HCT116 (cell line): ENCODE data around the gene ANXA3. TPM values are rescaled to one million over a fixed set of nuclear protein-coding genes. Genes with fewer than 3 reads are reported as not detected.
A peak's percentile ranks its signal among the peaks of the same experiment; 100 is the strongest.

Experiments used
- ATAC-seq: fragments of 200-7000 bp; cut with Tn5 transposase; 2 replicates; pipeline ENCODE4 v1.9.1; 2020; ENCODE audit warnings: mild to moderate bottlenecking, moderate library complexity
- BruUV-seq: library from RNA; stranded (reverse); fragments of 400-500 nt; replicated peaks from 2 replicates; lab custom pipeline; 2021; lab: Mats Ljungman, UMichigan
- CTCF ChIA-PET: fragments of 300-600 bp; sonication (Branson Sonifier 250); formaldehyde crosslinking; loops from one replicate; lab custom pipeline; 2021; ENCODE audit warnings: antibody characterized with exemption; lab: Charles Lee
- POLR2A ChIA-PET: fragments of 300-600, 350-600 bp; sonication (Branson Sonifier 250); formaldehyde crosslinking; loops from one replicate; lab custom pipeline; 2021; ENCODE audit warnings: antibody characterized with exemption; lab: Charles Lee
- RAD21 ChIA-PET, 2 experiments: fragments of 300-600 bp; sonication (Branson Sonifier 250); formaldehyde crosslinking; loops; one replicate each; lab custom pipeline; 2023; ENCODE audit warnings: low total read pairs in 2 of 2; ENCODE audit not compliant: uncharacterized antibody in 2 of 2, unreplicated experiment in 2 of 2, low non-redundant PET in 1 of 2; lab: Charles Lee
- DNase-seq: peaks from one replicate; pipeline ENCODE4 v3.0.0-alpha.2; 2010; ENCODE audit warnings: low read depth, low spot score
- H2AFZ ChIP-seq: fragments of 200-600 bp; shearing (Covaris generic), sonication (generic); 2 replicates; pipeline ENCODE4 v1.6.1; 2017; ENCODE audit warnings: low read depth, mixed run types, mixed read lengths, antibody characterized with exemption, low read length; ENCODE audit not compliant: poor library complexity, severe bottlenecking
- H3K27ac ChIP-seq: 2 replicates; pipeline ENCODE4 v1.5.1; 2012; ENCODE audit warnings: low read depth, low read length
- H3K27me3 ChIP-seq: fragments of 200-600 bp; sonication (generic); 2 replicates; pipeline ENCODE4 v1.6.1; 2016; ENCODE audit warnings: mixed run types, low read length, mixed read lengths; ENCODE audit not compliant: insufficient read depth
- H3K36me3 ChIP-seq, 2 experiments: fragments of 200-500 bp in 1 of 2; fragments of 200-600 bp in 1 of 2; sonication (Bioruptor generic) in 1 of 2; sonication (generic) in 1 of 2; 2 replicates each; pipeline versions ENCODE4 v1.5.1 to v1.6.1; 2014 to 2016; ENCODE audit warnings: low read length in 2 of 2, inconsistent platforms in 1 of 2, mixed read lengths in 1 of 2, mixed run types in 1 of 2; ENCODE audit not compliant: insufficient read depth in 2 of 2, control insufficient read depth in 1 of 2
- H3K4me1 ChIP-seq, 2 experiments: fragments of 200-600 bp in 1 of 2; sonication (generic) in 1 of 2; 2 replicates each; pipeline versions ENCODE4 v1.5.1 to v1.6.1; 2012 to 2017; ENCODE audit warnings: low read length in 2 of 2, inconsistent platforms in 1 of 2, mild to moderate bottlenecking in 1 of 2, mixed read lengths in 1 of 2, mixed run types in 1 of 2, moderate library complexity in 1 of 2; ENCODE audit not compliant: insufficient read depth in 2 of 2, control insufficient read depth in 1 of 2
- H3K4me2 ChIP-seq: fragments of 200-600 bp; sonication (generic); 2 replicates; pipeline ENCODE4 v1.6.1; 2017; ENCODE audit warnings: mixed run types, low read length, mixed read lengths
- H3K4me3 ChIP-seq, 2 experiments: fragments of 200-600 bp in 1 of 2; sonication (generic) in 1 of 2; replicated peaks in 1 of 2; 2 replicates each; pipeline ENCODE4 v1.5.1; 2011 to 2016; ENCODE audit warnings: low read length in 2 of 2, control low read depth in 1 of 2, low read depth in 1 of 2, mild to moderate bottlenecking in 1 of 2, mixed read lengths in 1 of 2, mixed run types in 1 of 2
- H3K79me2 ChIP-seq: fragments of 200-600 bp; sonication (generic); 2 replicates; pipeline ENCODE4 v1.6.1; 2017; ENCODE audit warnings: mild to moderate bottlenecking, mixed run types, low read length, moderate library complexity, mixed read lengths; ENCODE audit not compliant: insufficient read depth
- H3K9ac ChIP-seq: fragments of 200-600 bp; sonication (generic); 2 replicates; pipeline ENCODE4 v1.6.1; 2016; ENCODE audit warnings: low read length, mixed read lengths
- H3K9me2 ChIP-seq: fragments of 200-600 bp; sonication (generic), shearing (Covaris generic); 2 replicates; pipeline ENCODE4 v1.6.1; 2017; ENCODE audit warnings: mixed run types, mild to moderate bottlenecking, moderate library complexity; ENCODE audit not compliant: insufficient read depth
- H3K9me3 ChIP-seq, 2 experiments: fragments of 200-500 bp in 1 of 2; fragments of 200-600 bp in 1 of 2; sonication (Bioruptor generic) in 1 of 2; sonication (generic) in 1 of 2; 2 replicates each; pipeline ENCODE4 v1.6.1; 2014 to 2017; ENCODE audit warnings: low read length in 2 of 2, mixed read lengths in 2 of 2, inconsistent platforms in 1 of 2, low read depth in 1 of 2, mild to moderate bottlenecking in 1 of 2, mixed run types in 1 of 2, moderate library complexity in 1 of 2; ENCODE audit not compliant: control insufficient read depth in 1 of 2, insufficient read depth in 1 of 2
- H4K20me1 ChIP-seq: fragments of 200-600 bp; sonication (generic), shearing (Covaris generic); 2 replicates; pipeline ENCODE4 v1.6.1; 2017; ENCODE audit warnings: mixed run types, mild to moderate bottlenecking, moderate library complexity; ENCODE audit not compliant: insufficient read depth
- CBX3 ChIP-seq: IDR thresholded peaks from 2 replicates; pipeline ENCODE4 v1.6.1; 2012; ENCODE audit warnings: low read depth
- CEBPB ChIP-seq: IDR thresholded peaks from 2 replicates; pipeline ENCODE4 v1.6.1; 2012; ENCODE audit warnings: low read depth
- EGR1 ChIP-seq: IDR thresholded peaks from 2 replicates; pipeline ENCODE4 v1.6.1; 2012; ENCODE audit warnings: low read depth
- ELF1 ChIP-seq: IDR thresholded peaks from 2 replicates; pipeline ENCODE4 v1.6.1; 2012; ENCODE audit warnings: low read depth, borderline replicate concordance
- EZH2phosphoT487 ChIP-seq: fragments of 200-600 bp; IDR thresholded peaks from 2 replicates; pipeline ENCODE4 v1.6.1; 2018; ENCODE audit warnings: antibody characterized with exemption, borderline replicate concordance
- FOSL1 ChIP-seq: IDR thresholded peaks from 2 replicates; pipeline ENCODE4 v1.6.1; 2012; ENCODE audit warnings: low read depth
- JUND ChIP-seq: IDR thresholded peaks from 2 replicates; pipeline ENCODE4 v1.6.1; 2012
- POLR2A ChIP-seq: IDR thresholded peaks from 2 replicates; pipeline ENCODE4 v1.7.0; 2011; ENCODE audit warnings: borderline replicate concordance; ENCODE audit not compliant: insufficient read depth, insufficient read length; ENCODE audit errors: extremely low read depth
- RAD21 ChIP-seq: IDR thresholded peaks from 2 replicates; pipeline ENCODE4 v1.6.1; 2012; ENCODE audit warnings: low read depth, mild to moderate bottlenecking
- SIN3A ChIP-seq: IDR thresholded peaks from 2 replicates; pipeline ENCODE4 v1.6.1; 2012; ENCODE audit warnings: low read depth
- TCF7L2 ChIP-seq: IDR thresholded peaks from 2 replicates; pipeline ENCODE4 v1.7.0; 2011; ENCODE audit warnings: borderline replicate concordance, inconsistent platforms; ENCODE audit not compliant: insufficient read depth, insufficient read length; ENCODE audit errors: extremely low read depth
- ZNF274 ChIP-seq: fragments of 200-500 bp; sonication (Bioruptor generic); IDR thresholded peaks from 2 replicates; pipeline ENCODE4 v1.6.1; 2014; ENCODE audit warnings: mild to moderate bottlenecking, low read depth, low read length, inconsistent platforms
- intact Hi-C: fragments of 100-400 bp; cut with micrococcal nuclease; formaldehyde crosslinking; loops from 2 replicates; pipeline ENCODE4 v1.10.0; 2022
- total RNA-seq: library from RNA; stranded (reverse); gene quantifications from one replicate; pipeline ENCODE4 v1.2.1, GENCODE V29; 2021; ENCODE audit not compliant: unreplicated experiment
- TF ChIP-seq, protein P1 (sequence below): IDR thresholded peaks from 2 replicates; pipeline ENCODE4 v1.6.1; 2011; ENCODE audit warnings: mild to moderate bottlenecking, low read length, moderate library complexity; ENCODE audit not compliant: insufficient replicate concordance; ENCODE audit errors: extremely low read depth
- TF ChIP-seq, protein P2 (sequence below): IDR thresholded peaks from 2 replicates; pipeline ENCODE4 v1.6.1; 2012; ENCODE audit warnings: low read depth
- TF ChIP-seq, protein P3 (sequence below): IDR thresholded peaks from 2 replicates; pipeline ENCODE4 v1.6.1; 2012

ANXA3 gene
- total RNA-seq, 1 experiment from 2014 or later: 158 TPM

DNA sequence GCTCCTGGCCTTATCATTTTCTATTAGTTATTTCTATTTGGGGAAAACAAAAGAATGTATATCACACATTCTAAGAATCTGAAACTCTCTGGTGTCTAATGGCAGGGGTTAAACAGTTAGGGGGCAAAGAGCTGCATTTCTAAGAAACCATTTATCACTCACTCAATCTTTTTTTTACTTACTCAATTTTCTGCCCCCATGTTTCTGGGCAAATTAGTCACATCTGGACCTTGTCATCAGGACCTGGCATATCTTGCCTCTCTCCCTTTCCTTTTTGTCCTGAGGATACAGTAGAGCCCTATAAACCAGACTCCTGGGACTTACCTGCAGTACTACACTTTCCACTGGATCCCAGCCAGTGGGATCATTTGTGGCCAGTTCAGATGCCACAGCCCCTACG is 89.1 kb downstream of the ANXA3 start:
- Histone ChIP-seq H3K9me3 (no peaks in the 10 kb centered on the region), H3K4me1 (peaks cover 4 to 17% of the 10 kb centered on the region in 2 experiments; a peak in 3 of 4 replicates), H3K9me2 (no peaks in the 10 kb centered on the region), H3K4me3 (no peak overlapping the region), H3K36me3 (no peaks in the 10 kb centered on the region), H3K27ac (no peak overlapping the region), H3K79me2 (no peaks in the 10 kb centered on the region), H3K4me2 (no peak overlapping the region), H4K20me1 (no peaks in the 10 kb centered on the region)
- DNase-seq: no peak
- intact Hi-C loops: loop anchor here (10.0 kb wide), 1 partner anchor 224 kb away; no protein-coding TSS in a partner anchor
- POLR2A ChIA-PET: no interaction called here
- BruUV-seq: no TSS peak
- ATAC-seq: no peak
- TF ChIP-seq EGR1 (no peak), CEBPB (no peak), EZH2phosphoT487 (no peak), SIN3A (no peak), FOSL1 (no peak)
- TF ChIP-seq, protein P1, sequence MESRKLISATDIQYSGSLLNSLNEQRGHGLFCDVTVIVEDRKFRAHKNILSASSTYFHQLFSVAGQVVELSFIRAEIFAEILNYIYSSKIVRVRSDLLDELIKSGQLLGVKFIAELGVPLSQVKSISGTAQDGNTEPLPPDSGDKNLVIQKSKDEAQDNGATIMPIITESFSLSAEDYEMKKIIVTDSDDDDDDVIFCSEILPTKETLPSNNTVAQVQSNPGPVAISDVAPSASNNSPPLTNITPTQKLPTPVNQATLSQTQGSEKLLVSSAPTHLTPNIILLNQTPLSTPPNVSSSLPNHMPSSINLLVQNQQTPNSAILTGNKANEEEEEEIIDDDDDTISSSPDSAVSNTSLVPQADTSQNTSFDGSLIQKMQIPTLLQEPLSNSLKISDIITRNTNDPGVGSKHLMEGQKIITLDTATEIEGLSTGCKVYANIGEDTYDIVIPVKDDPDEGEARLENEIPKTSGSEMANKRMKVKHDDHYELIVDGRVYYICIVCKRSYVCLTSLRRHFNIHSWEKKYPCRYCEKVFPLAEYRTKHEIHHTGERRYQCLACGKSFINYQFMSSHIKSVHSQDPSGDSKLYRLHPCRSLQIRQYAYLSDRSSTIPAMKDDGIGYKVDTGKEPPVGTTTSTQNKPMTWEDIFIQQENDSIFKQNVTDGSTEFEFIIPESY: no peak
- TF ChIP-seq, all 23 proteins: peak for 0
- no peak overlapping the region for H3K9ac ChIP-seq
- ChIA-PET CTCF (no interaction called here), RAD21 (no interaction called here)
- no peak overlapping the region for H2AFZ ChIP-seq
- H3K27me3 ChIP-seq: no peaks in the 10 kb centered on the region

DNA sequence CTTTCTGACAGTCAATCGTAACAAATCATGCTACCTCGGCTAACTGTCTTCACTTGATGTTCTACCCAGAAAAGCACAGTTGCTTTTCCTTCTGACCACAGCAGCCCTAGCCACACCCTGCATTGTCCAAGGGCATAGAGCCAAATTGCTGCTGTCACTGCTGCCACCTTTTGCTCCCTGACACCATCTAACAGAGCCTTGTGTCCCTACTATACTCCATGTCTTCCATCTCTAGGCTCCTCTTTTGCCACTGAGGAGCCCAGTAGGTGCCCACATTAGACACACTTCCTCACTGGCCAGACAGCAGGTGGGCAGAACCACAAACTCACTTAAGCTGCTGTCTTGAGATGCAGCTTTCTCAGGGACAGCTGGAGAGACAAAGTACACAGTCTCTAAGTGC is 91.4 kb downstream of the ANXA3 start:
- Histone ChIP-seq H2AFZ (peak overlapping the region; percentile 63), H3K79me2 (no peaks in the 10 kb centered on the region), H3K27ac (no peak overlapping the region), H4K20me1 (no peaks in the 10 kb centered on the region), H3K4me2 (peak overlapping the region; percentile 20; the same call in 1 of the 2 replicates), H3K36me3 (no peaks in the 10 kb centered on the region), H3K4me1 (peaks cover 7 to 28% of the 10 kb centered on the region in 2 experiments), H3K9me3 (no peaks in the 10 kb centered on the region), H3K27me3 (no peaks in the 10 kb centered on the region), H3K4me3 (no peak overlapping the region), H3K9me2 (no peaks in the 10 kb centered on the region), H3K9ac (no peak overlapping the region)
- no TSS peak for BruUV-seq
- ChIA-PET POLR2A (no interaction called here), RAD21 (interaction anchor here (0.5 to 0.6 kb wide), 2 partner anchors 78 to 781 kb away, joined by 3 to 5 read pairs; no protein-coding TSS in a partner anchor), CTCF (no interaction called here)
- ATAC-seq (no peak; the same call in 1 of the 2 replicates), DNase-seq (no peak)
- intact Hi-C loops: loop anchor here (10.0 kb wide), 1 partner anchor 222 kb away; no protein-coding TSS in a partner anchor
- no peak for TF ChIP-seq EGR1
- no peak for TF ChIP-seq SIN3A
- TF ChIP-seq, protein P2, sequence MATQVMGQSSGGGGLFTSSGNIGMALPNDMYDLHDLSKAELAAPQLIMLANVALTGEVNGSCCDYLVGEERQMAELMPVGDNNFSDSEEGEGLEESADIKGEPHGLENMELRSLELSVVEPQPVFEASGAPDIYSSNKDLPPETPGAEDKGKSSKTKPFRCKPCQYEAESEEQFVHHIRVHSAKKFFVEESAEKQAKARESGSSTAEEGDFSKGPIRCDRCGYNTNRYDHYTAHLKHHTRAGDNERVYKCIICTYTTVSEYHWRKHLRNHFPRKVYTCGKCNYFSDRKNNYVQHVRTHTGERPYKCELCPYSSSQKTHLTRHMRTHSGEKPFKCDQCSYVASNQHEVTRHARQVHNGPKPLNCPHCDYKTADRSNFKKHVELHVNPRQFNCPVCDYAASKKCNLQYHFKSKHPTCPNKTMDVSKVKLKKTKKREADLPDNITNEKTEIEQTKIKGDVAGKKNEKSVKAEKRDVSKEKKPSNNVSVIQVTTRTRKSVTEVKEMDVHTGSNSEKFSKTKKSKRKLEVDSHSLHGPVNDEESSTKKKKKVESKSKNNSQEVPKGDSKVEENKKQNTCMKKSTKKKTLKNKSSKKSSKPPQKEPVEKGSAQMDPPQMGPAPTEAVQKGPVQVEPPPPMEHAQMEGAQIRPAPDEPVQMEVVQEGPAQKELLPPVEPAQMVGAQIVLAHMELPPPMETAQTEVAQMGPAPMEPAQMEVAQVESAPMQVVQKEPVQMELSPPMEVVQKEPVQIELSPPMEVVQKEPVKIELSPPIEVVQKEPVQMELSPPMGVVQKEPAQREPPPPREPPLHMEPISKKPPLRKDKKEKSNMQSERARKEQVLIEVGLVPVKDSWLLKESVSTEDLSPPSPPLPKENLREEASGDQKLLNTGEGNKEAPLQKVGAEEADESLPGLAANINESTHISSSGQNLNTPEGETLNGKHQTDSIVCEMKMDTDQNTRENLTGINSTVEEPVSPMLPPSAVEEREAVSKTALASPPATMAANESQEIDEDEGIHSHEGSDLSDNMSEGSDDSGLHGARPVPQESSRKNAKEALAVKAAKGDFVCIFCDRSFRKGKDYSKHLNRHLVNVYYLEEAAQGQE: no peak
- no peak for TF ChIP-seq ELF1
- TF ChIP-seq ZNF274: no peak
- no peak for TF ChIP-seq TCF7L2
- no peak for TF ChIP-seq POLR2A
- no peak for TF ChIP-seq CBX3
- TF ChIP-seq FOSL1: no peak
- TF ChIP-seq JUND: no peak
- TF ChIP-seq CEBPB: no peak
- TF ChIP-seq, protein P3, sequence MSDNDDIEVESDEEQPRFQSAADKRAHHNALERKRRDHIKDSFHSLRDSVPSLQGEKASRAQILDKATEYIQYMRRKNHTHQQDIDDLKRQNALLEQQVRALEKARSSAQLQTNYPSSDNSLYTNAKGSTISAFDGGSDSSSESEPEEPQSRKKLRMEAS: no peak
- TF ChIP-seq RAD21: no peak
